Aorta (tissue), 5 donors: ENCODE results near the gene FUT4. TPM values are rescaled to one million over a fixed set of nuclear protein-coding genes. Genes with fewer than 3 reads are reported as not detected.
A peak's percentile ranks its signal among the peaks of the same experiment; 100 is the strongest.

Experiments
- ATAC-seq: fragments of 200-7000 bp; cut with Tn5 transposase; one replicate; pipeline ENCODE4 v1.9.1; 2022; ENCODE audit warnings: moderate library complexity; ENCODE audit not compliant: low FRiP score
- DNase-seq, 2 donors: peaks; one replicate each; pipeline ENCODE4 v3.0.0-alpha.2; 2020
- H3K27ac ChIP-seq, 2 donors: one replicate each; pipeline ENCODE4 v1.5.1; 2013; ENCODE audit warnings: low read length in 2 of 2, mild to moderate bottlenecking in 2 of 2, moderate library complexity in 2 of 2, control low read depth in 1 of 2, inconsistent platforms in 1 of 2, low read depth in 1 of 2
- H3K27me3 ChIP-seq, 2 donors: one replicate each; pipeline ENCODE4 v1.6.1; 2013; ENCODE audit warnings: control low read depth in 1 of 2, low read length in 1 of 2, mild to moderate bottlenecking in 1 of 2, moderate library complexity in 1 of 2; ENCODE audit not compliant: insufficient read depth in 2 of 2, control insufficient read depth in 1 of 2
- H3K36me3 ChIP-seq, 2 donors: one replicate each; pipeline ENCODE4 v1.6.1; 2013; ENCODE audit warnings: control low read depth in 1 of 2, low read length in 1 of 2, mild to moderate bottlenecking in 1 of 2; ENCODE audit not compliant: insufficient read depth in 2 of 2, control insufficient read depth in 1 of 2
- H3K4me1 ChIP-seq, 2 donors: one replicate each; pipeline ENCODE4 v1.6.1; 2013; ENCODE audit warnings: low read length in 2 of 2, control low read depth in 1 of 2, mild to moderate bottlenecking in 1 of 2, moderate library complexity in 1 of 2; ENCODE audit not compliant: insufficient read depth in 2 of 2, control insufficient read depth in 1 of 2
- H3K4me3 ChIP-seq, 2 donors: one replicate each; pipeline ENCODE4 v1.5.1; 2013; ENCODE audit warnings: low read length in 2 of 2, control low read depth in 1 of 2, mild to moderate bottlenecking in 1 of 2
- H3K9me3 ChIP-seq: one replicate; pipeline ENCODE4 v1.6.1; 2013; ENCODE audit warnings: mild to moderate bottlenecking, low read length; ENCODE audit not compliant: control insufficient read depth
- WGBS, 2 donors: extraction: QIAGEN DNeasy Blood & Tissue Kit; methylation state at CpG; one replicate each; pipeline ENCODE4 v1.1.7; 2013; 5-methylcytosine and 5-hydroxymethylcytosine counted together
- intact Hi-C, 2 donors: fragments of 100-400 bp; cut with DNase I; formaldehyde crosslinking; loops; one replicate each; pipeline versions ENCODE4 v1.14.2 to v1.15.0; 2022
- polyA plus RNA-seq, 2 donors: library from polyadenylated mRNA; stranded (reverse); fragments of 200-250 nt; gene quantifications; one replicate each; pipeline ENCODE4 v1.2.3, GENCODE V29; 2013
- total RNA-seq, 2 donors: library from RNA; stranded (reverse); fragmentation: NEBNext Ultra II Directional; extraction: Animal tissue kit (Norgen Biotek cat#: 25700); gene quantifications; one replicate each; pipeline ENCODE4 v1.2.1, GENCODE V29; 2021
- donor health status: healthy with polysubstance abuse.
- donor health status: Bipolar disorder and iron deficiency.
- donor health status: DM: no; HTN: no; CAD: no.
- donor health status: DM: no; HTN: no; CAD: no.
- donor health status: DM: yes; HTN: yes; CAD: no.

FUT4 gene
- total and polyA plus RNA-seq, 4 donors: 2.6 to 9.7 (median 6.3) TPM

DNA sequence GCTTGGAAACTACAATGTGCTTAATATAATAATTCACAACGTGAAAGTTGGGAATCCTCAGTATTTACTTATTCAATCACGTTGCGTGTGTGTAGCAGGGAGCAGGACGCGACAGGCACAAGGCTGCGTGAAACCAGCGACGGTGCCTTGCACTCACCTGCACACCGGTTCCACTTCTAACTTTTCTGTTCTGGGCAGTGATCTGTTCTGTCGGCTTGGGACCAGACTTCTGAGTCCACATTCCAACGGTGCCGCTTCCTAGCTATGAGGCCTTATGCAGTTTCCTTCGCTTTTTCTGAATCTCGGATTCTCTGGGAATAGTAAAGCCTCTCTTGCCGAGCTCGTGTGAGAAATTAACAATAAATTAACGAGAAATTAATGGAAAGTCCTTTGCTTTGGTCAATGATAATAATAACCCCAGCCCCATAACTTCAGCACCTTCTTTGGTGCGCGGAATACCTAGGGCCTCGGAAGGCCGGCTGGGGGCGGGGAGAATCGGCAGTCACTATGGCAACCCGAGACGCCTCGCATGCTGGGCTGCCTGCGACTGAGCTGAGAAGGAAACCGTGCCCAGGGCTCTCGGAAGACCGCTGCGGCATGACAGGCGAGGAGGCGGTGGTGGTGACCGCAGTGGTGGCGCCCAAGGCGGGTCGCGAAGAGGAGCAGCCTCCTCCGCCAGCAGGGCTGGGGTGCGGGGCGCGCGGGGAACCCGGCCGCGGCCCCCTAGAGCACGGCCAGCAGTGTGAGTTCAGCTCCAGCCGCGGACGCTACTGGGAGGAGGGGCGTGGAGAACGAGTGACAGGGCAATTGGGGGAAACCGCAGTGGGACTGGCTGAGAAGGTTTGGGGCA is 31.6 kb upstream of the FUT4 start, which contains the start of gene C11orf97:
Gene C11orf97, plus strand, starts transcription at position 530 of the 850 bp plus-strand sequence. Its CDS starts 68 bp downstream, at position 598.
- Histone ChIP-seq H3K36me3 (no peaks in the 10 kb centered on the region), H3K9me3 (no peaks in the 10 kb centered on the region), H3K27ac (no peak within 1 kb of the TSS), H3K27me3 (no peaks in the 10 kb centered on the region), H3K4me1 (no peaks in the 10 kb centered on the region), H3K4me3 (peak within 1 kb of the TSS; percentile 11 to 65)
- ATAC-seq (peak; percentile 82), DNase-seq (peak; percentile 77 to 90)
- intact Hi-C loops: no loop called here
- WGBS, 2 donors: 15% methylated on average over 53 of the region's 53 CpGs

DNA sequence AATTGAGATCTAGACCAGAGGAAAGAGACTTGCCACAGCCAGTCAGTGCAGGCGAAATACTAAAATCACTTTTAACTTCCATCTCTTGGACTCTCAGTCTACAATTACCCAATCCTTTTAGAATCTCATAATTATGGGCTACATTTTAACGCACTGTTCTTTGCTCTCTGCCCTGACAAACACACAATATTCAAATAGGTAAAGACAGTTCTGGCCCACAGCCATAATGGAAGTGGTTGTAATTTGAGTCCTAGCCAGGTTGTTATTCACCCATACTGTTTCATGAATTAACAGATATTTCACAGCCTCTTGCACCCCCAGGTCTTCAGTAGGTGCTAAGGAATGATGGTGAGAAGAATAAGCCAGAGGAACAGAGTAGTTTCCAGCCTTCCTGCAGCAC is 30.6 kb upstream of the FUT4 start:
- ATAC-seq: peak; percentile 11
- DNase-seq: no peak
- Histone ChIP-seq H3K4me1 (no peaks in the 10 kb centered on the region), H3K27me3 (no peaks in the 10 kb centered on the region), H3K36me3 (no peaks in the 10 kb centered on the region), H3K4me3 (no peak overlapping the region), H3K9me3 (no peaks in the 10 kb centered on the region), H3K27ac (no peak overlapping the region)
- 54 to 60% methylated on average over 2 of the region's 2 CpGs for WGBS, 2 donors
- intact Hi-C loops: no loop called here

DNA sequence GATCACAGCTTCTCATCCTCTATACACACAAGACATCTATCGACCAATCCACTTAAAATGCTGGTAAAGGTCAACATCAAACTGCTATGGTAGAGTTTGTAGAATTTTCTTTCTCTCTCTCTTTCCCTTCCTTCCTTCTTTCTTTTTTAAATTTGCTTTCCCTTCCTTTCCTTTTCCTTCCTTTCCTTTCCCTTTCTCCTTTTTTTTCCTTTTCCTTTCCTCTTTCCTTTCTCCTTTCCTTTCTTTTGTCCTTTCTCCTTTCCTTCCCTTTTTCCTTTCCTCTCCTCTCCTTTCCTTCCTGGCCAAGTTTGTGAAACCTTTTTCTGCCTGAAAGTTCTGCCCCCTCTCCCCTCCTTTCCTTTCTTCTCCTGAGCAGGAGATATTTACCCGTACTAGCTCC is 28.3 kb upstream of the FUT4 start:
- intact Hi-C loops: loop anchor here in 1 of 2 donors (5.0 kb wide), 1 partner anchor 47 kb away; no protein-coding TSS in a partner anchor
- ATAC-seq: no peak

DNA sequence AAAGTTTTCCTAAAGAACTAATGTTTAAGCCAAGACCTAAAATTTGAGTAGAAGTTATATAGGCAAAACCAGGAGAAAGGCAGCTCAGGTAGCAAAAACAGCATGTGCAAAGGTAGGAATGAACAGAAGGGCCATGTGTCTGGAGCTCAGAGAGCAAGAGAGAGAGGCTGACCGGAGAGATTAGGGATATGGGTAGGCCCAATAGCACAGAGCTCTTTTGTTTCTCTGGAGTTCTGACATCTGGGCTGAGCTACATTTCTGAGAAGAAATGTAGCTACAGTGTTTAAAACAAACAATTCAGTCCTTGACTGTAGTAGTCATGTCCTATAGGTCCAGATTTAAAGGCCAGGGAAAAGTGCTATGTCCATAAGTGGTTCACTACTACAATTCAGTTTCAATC is 27.0 kb upstream of the FUT4 start:
- DNase-seq (no peak), ATAC-seq (no peak)
- 0 to 46% methylated on average over 1 of the region's 1 CpG for WGBS, 2 donors
- no peaks in the 10 kb centered on the region for H3K36me3 ChIP-seq
- H3K4me1 ChIP-seq: no peaks in the 10 kb centered on the region
- H3K27me3 ChIP-seq: no peaks in the 10 kb centered on the region
- intact Hi-C loops: loop anchor here in 1 of 2 donors (5.0 kb wide), 1 partner anchor 46 kb away; no protein-coding TSS in a partner anchor
- H3K27ac ChIP-seq: no peak overlapping the region
- no peaks in the 10 kb centered on the region for H3K9me3 ChIP-seq
- no peak overlapping the region for H3K4me3 ChIP-seq

More for the DNA sequence above, 28.3 kb upstream of the FUT4 start:
- H3K27me3 ChIP-seq: no peaks in the 10 kb centered on the region
- no peaks in the 10 kb centered on the region for H3K9me3 ChIP-seq
- 90% methylated on average over 2 of the region's 2 CpGs for WGBS, 2 donors
- no peak overlapping the region for H3K4me3 ChIP-seq
- DNase-seq: no peak
- no peaks in the 10 kb centered on the region for H3K4me1 ChIP-seq
- H3K27ac ChIP-seq: no peak overlapping the region
- H3K36me3 ChIP-seq: no peaks in the 10 kb centered on the region

DNA sequence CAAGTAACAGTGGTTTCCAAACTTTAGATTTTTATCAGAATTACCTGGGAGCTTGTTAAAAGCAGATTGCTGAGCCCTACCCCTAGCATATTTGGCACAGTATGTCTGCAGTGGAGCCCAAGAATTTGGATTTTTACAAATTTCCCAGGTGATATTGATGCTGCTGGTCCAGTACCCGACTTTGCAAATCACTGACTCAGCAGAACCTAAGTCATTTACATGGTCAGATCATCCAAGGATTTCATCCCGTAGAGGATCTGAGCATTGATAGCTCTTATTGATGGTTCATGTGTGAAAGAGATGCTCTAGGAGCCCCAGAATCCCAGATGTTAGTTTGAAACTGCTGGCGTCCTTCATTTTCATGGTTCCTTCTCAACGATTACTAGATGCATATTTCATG is 25.4 kb upstream of the FUT4 start:
- DNase-seq (no peak), ATAC-seq (no peak)
- no peaks in the 10 kb centered on the region for H3K36me3 ChIP-seq
- 66 to 69% methylated on average over 4 of the region's 4 CpGs for WGBS, 2 donors
- no peak overlapping the region for H3K4me3 ChIP-seq
- no peaks in the 10 kb centered on the region for H3K4me1 ChIP-seq
- no peak overlapping the region for H3K27ac ChIP-seq
- no peaks in the 10 kb centered on the region for H3K27me3 ChIP-seq
- intact Hi-C loops: loop anchor here (2.0 to 5.0 kb wide), 2 partner anchors 44 to 45 kb away; no protein-coding TSS in a partner anchor
- no peaks in the 10 kb centered on the region for H3K9me3 ChIP-seq

DNA sequence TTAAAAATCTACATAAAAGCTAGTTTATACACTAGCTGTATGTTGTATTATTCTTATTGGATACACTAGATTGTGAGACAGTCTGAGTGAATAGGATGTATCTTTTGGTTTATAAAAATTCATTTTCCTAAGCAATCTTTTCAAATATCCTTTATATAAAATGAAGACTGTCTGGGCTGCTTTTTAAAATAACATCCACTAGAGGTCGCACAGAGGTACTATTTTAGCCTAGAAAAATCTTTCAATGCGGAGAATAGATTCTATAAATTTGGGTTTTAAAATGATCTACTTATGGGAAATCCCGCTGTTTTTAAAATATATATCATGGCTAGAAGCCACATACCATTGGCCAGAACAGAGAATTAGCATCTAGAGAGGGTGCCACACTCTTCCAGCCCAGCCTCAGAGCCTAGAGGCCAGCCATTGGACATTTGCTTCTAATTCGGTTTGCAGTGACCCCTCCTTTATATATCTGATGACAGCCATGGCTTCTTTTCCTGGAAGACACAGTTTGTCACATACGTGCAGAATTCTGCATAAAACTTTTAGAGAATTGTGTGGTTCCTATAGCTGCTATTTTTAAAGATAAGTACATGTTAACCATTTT is 24.1 kb upstream of the FUT4 start:
- intact Hi-C loops: loop anchor here (2.0 to 5.0 kb wide), 3 partner anchors 43 to 83 kb away; no protein-coding TSS in a partner anchor

DNA sequence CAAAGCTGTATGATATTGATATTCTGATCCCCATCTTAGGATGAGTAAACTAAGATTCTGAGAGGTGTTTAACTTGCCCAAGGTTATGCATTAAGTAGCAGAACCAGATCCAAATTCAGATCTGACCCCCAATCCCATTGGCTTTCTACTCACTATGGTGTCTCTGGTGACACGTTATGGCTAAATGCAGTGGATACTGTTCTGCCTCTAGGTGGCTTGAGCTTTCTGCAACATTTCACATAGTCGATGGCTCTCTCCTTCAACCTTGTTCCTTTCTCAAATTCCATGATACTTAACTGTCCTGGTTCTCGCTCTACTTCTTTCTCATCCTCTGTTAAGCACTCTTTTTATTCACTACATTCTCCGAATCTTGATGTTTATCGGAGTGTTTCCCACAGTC is 22.0 kb upstream of the FUT4 start:
- ATAC-seq (peak; percentile 66), DNase-seq (no peak)
- Histone ChIP-seq H3K27ac (no peak overlapping the region), H3K9me3 (no peaks in the 10 kb centered on the region), H3K27me3 (no peaks in the 10 kb centered on the region), H3K4me1 (peaks cover 3 to 5% of the 10 kb centered on the region in 2 donors), H3K4me3 (no peak overlapping the region), H3K36me3 (no peaks in the 10 kb centered on the region)
- 43 to 48% methylated on average over 5 of the region's 5 CpGs for WGBS, 2 donors
- intact Hi-C loops: loop anchor here in 1 of 2 donors (5.0 kb wide), 1 partner anchor 81 kb away; no protein-coding TSS in a partner anchor

More for the DNA sequence above, 24.1 kb upstream of the FUT4 start:
- Histone ChIP-seq H3K36me3 (no peaks in the 10 kb centered on the region), H3K4me1 (no peaks in the 10 kb centered on the region), H3K4me3 (no peak overlapping the region), H3K27me3 (no peaks in the 10 kb centered on the region), H3K27ac (no peak overlapping the region), H3K9me3 (no peaks in the 10 kb centered on the region)
- ATAC-seq (no peak), DNase-seq (no peak)
- WGBS, 2 donors: 1 to 4% methylated on average over 5 of the region's 5 CpGs

DNA sequence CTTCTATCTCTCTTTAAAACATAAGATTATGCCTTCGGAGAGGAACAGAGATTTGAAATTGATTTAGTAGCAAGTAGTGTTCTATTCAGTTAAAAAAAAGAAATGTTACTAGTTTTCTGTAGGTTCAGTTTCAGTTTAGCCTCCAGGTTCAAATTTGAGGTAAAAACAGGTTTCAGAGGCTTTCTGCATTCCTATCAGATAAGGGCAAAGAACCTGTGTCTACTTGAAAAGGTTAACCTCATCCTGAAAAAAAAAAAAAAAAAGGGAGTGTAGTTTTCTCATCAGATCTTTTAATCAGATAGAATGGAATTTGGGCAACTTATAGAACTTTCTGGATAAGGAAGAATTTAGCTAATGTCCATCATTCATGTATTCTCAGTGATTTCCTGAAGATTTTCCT is 19.4 kb upstream of the FUT4 start:
- 94 to 96% methylated on average over 1 of the region's 1 CpG for WGBS, 2 donors
- intact Hi-C loops: loop anchor here in 1 of 2 donors (5.0 kb wide), 1 partner anchor 78 kb away; no protein-coding TSS in a partner anchor
- H3K4me1 ChIP-seq: peaks cover 3 to 10% of the 10 kb centered on the region in 2 donors
- no peaks in the 10 kb centered on the region for H3K27me3 ChIP-seq
- ATAC-seq: no peak
- H3K9me3 ChIP-seq: no peaks in the 10 kb centered on the region
- DNase-seq: no peak
- no peaks in the 10 kb centered on the region for H3K36me3 ChIP-seq
- H3K27ac ChIP-seq: no peak overlapping the region
- no peak overlapping the region for H3K4me3 ChIP-seq
